OCI-LY7 (cell line): ENCODE results near the gene LSM4. TPM values are rescaled to one million over a fixed set of nuclear protein-coding genes. Genes with fewer than 3 reads are reported as not detected.
A peak's percentile ranks its signal among the peaks of the same experiment; 100 is the strongest.

ENCODE experiments used
- BruUV-seq: library from RNA; stranded (reverse); fragments of 400-500 nt; replicated peaks from 2 replicates; lab custom pipeline; 2021; lab: Mats Ljungman, UMichigan
- CTCF ChIA-PET: fragments of 300-600 bp; sonication (Branson Sonifier 250); formaldehyde crosslinking; loops from one replicate; lab custom pipeline; 2022; ENCODE audit warnings: antibody characterized with exemption; ENCODE audit not compliant: unreplicated experiment; lab: Charles Lee
- POLR2A ChIA-PET: fragments of 300-600 bp; sonication (Branson Sonifier 250); formaldehyde crosslinking; loops from one replicate; lab custom pipeline; 2022; ENCODE audit warnings: antibody characterized with exemption; lab: Charles Lee
- DNase-seq: peaks from one replicate; pipeline ENCODE4 v3.0.0-alpha.2; 2015; ENCODE audit warnings: low spot score
- H2AFZ ChIP-seq: fragments of 200-600 bp; sonication (generic), shearing (Covaris generic); 2 replicates; pipeline ENCODE4 v1.6.1; 2014; ENCODE audit warnings: mild to moderate bottlenecking, antibody characterized with exemption, low read length, moderate library complexity
- H3K27ac ChIP-seq: fragments of 200-600 bp; sonication (generic); 2 replicates; pipeline ENCODE4 v1.5.1; 2014; ENCODE audit warnings: mixed run types, low read depth, mild to moderate bottlenecking, moderate library complexity, low read length, inconsistent platforms; ENCODE audit not compliant: poor library complexity, severe bottlenecking
- H3K36me3 ChIP-seq: fragments of 200-600 bp; sonication (generic); 2 replicates; pipeline ENCODE4 v1.6.1; 2014; ENCODE audit warnings: mild to moderate bottlenecking, antibody characterized with exemption, low read length, moderate library complexity, mixed read lengths; ENCODE audit not compliant: insufficient read depth
- H3K4me1 ChIP-seq: fragments of 200-600 bp; sonication (generic); 2 replicates; pipeline ENCODE4 v1.5.1; 2014; ENCODE audit warnings: mild to moderate bottlenecking, low read length; ENCODE audit not compliant: insufficient read depth, poor library complexity, severe bottlenecking
- H3K4me2 ChIP-seq: fragments of 200-600 bp; sonication (generic); 2 replicates; pipeline ENCODE4 v1.6.1; 2014; ENCODE audit warnings: mild to moderate bottlenecking, low read length
- H3K4me3 ChIP-seq: fragments of 200-600 bp; sonication (generic); 2 replicates; pipeline ENCODE4 v1.5.1; 2014; ENCODE audit warnings: mild to moderate bottlenecking, low read depth, low read length; ENCODE audit not compliant: poor library complexity, severe bottlenecking
- H3K79me2 ChIP-seq: fragments of 200-600 bp; sonication (generic); 2 replicates; pipeline ENCODE4 v1.6.1; 2016; ENCODE audit warnings: low read depth, mild to moderate bottlenecking, low read length, moderate library complexity, mixed read lengths; ENCODE audit not compliant: insufficient read depth
- H3K9me2 ChIP-seq: fragments of 200-600 bp; sonication (generic); 2 replicates; pipeline ENCODE4 v1.6.1; 2016; ENCODE audit warnings: mild to moderate bottlenecking, low read length, mixed read lengths; ENCODE audit not compliant: insufficient read depth
- H3K9me3 ChIP-seq: fragments of 200-600 bp; sonication (generic); 2 replicates; pipeline ENCODE4 v1.6.1; 2014; ENCODE audit warnings: mild to moderate bottlenecking, mixed run types, low read length, mixed read lengths
- H4K20me1 ChIP-seq: fragments of 200-600 bp; sonication (generic); 2 replicates; pipeline ENCODE4 v1.6.1; 2014; ENCODE audit warnings: mild to moderate bottlenecking, antibody characterized with exemption, low read length, moderate library complexity, mixed read lengths; ENCODE audit not compliant: insufficient read depth
- EZH2phosphoT487 ChIP-seq: fragments of 200-600 bp; sonication (generic); IDR thresholded peaks from 2 replicates; pipeline ENCODE4 v1.6.1; 2018; ENCODE audit warnings: low read depth, borderline replicate concordance, mild to moderate bottlenecking, mixed run types, antibody characterized with exemption, low read length, moderate library complexity, mixed read lengths
- intact Hi-C: fragments of 100-400 bp; cut with micrococcal nuclease; formaldehyde crosslinking; loops from one replicate; pipeline ENCODE4 v1.10.0; 2022; ENCODE audit not compliant: unreplicated experiment
- total RNA-seq, 2 experiments: library from RNA; depleted of rRNA in 1 of 2; stranded (reverse); fragments of >200 nt in 1 of 2; shearing (Covaris generic) in 1 of 2; gene quantifications; 2 replicates each; pipeline ENCODE4 v1.2.3, GENCODE V29; 2014 to 2022
- TF ChIP-seq, protein P1 (sequence below): fragments of 200-600 bp; sonication (generic); conservative IDR thresholded peaks from 2 replicates; pipeline ENCODE4 v1.5.1; 2014; ENCODE audit warnings: mild to moderate bottlenecking, antibody characterized with exemption, low read length, moderate library complexity, mixed read lengths

LSM4 gene
- total RNA-seq, 2 experiments from 2014 or later: 232 to 451 TPM

DNA sequence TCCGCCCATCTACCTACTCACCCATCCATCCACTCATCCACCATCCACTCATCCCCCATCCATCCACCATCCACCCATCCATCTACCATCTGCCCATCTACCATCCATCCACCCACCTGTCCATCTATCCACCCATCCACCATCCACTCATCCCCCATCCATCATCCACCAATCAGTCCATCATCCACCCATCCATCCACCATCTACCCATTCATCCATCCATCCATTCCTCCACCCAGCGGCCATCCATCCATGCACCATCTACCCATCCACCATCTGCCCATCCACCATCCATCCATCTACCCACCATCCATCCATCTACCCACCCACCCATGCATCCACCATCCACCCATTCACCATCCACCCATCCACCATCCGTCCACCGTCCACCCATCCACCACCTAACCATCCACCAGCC is 27.8 kb downstream of the LSM4 start:
- POLR2A ChIA-PET: no interaction called here
- Histone ChIP-seq H3K9me2 (no peaks in the 10 kb centered on the region), H4K20me1 (no peaks in the 10 kb centered on the region), H3K36me3 (no peaks in the 10 kb centered on the region), H3K79me2 (no peaks in the 10 kb centered on the region), H3K27ac (no peak overlapping the region), H3K9me3 (no peaks in the 10 kb centered on the region), H2AFZ (no peak overlapping the region), H3K4me1 (peaks cover 52% of the 10 kb centered on the region), H3K4me3 (no peak overlapping the region), H3K4me2 (no peak overlapping the region)
- DNase-seq: no peak
- CTCF ChIA-PET: no interaction called here
- TF ChIP-seq EZH2phosphoT487: no peak
- TF ChIP-seq, protein P1, sequence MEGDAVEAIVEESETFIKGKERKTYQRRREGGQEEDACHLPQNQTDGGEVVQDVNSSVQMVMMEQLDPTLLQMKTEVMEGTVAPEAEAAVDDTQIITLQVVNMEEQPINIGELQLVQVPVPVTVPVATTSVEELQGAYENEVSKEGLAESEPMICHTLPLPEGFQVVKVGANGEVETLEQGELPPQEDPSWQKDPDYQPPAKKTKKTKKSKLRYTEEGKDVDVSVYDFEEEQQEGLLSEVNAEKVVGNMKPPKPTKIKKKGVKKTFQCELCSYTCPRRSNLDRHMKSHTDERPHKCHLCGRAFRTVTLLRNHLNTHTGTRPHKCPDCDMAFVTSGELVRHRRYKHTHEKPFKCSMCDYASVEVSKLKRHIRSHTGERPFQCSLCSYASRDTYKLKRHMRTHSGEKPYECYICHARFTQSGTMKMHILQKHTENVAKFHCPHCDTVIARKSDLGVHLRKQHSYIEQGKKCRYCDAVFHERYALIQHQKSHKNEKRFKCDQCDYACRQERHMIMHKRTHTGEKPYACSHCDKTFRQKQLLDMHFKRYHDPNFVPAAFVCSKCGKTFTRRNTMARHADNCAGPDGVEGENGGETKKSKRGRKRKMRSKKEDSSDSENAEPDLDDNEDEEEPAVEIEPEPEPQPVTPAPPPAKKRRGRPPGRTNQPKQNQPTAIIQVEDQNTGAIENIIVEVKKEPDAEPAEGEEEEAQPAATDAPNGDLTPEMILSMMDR: no peak
- intact Hi-C loops: no loop called here
- BruUV-seq: no TSS peak

DNA sequence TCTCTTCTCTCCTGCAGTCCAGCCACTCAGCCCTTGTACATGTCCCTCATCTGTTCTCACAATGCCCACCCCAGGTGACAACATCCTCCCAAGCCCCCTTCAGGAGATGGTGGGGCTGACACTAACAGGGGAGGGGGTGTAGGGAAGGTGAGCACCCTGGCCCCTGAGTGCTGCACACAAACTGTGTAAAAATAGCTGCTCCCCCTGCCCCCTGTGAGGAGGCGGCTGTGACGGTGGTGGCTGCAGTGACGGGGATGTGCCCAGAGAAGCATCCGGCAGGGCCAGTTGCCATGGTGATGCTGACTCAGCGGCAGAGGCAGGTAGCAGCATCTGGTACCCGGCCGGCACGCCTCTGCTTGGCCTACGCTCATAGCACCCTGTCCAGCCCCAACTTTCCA is 28.4 kb downstream of the LSM4 start:
- Histone ChIP-seq H3K4me1 (peaks cover 56% of the 10 kb centered on the region), H3K4me2 (peak overlapping the region; percentile 87), H2AFZ (no peak overlapping the region), H3K36me3 (no peaks in the 10 kb centered on the region), H3K27ac (no peak overlapping the region), H3K79me2 (no peaks in the 10 kb centered on the region), H3K4me3 (no peak overlapping the region), H3K9me2 (no peaks in the 10 kb centered on the region), H3K9me3 (no peaks in the 10 kb centered on the region), H4K20me1 (no peaks in the 10 kb centered on the region)
- ChIA-PET CTCF (no interaction called here), POLR2A (interaction anchor here (3.1 kb wide), 1 partner anchor 14 kb away, joined by 38 read pairs; the partner anchor contains the start of gene JUND)
- intact Hi-C loops: no loop called here
- DNase-seq: peak; percentile 61
- TF ChIP-seq EZH2phosphoT487: no peak
- TF ChIP-seq, protein P1: no peak
- no TSS peak for BruUV-seq

DNA sequence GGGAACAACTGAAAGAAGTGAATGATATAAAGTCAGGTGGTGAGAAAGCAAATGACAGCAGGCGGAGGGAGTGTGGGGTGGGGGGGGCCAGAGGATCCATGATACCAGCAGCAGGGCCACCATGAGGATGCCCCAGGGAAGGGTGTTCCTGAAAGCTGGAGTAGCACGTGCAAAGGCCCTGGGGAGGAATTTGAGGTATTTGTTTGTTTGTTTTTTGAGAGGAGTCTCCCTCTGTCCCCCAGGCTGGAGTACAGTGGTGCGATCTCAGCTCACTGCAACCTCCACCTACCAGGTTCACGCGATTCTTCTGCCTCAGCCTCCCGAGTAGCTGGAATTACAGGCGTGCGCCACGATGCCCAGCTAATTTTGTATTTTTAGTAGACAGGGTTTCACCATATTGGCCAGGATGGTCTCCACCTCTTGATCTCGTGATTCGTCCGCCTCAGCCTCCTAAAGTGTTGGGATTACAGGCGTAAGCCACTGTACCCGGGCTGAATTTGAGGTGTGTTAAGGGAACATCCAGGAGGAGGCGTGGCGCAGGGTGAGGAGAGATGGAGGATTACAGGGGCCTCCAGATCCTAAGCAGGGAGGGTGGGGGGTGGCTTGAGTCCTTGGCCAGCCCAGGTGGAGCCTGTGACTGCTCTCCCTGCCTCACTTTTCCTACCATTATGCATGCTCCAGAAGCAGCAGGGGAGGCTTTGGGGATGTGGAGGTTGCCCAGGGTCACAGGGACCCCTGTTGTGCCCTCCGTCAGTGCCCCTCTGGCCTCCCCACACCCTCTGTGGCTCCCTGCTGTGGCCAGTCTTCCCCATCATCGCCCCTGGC is 29.0 kb downstream of the LSM4 start:
- Histone ChIP-seq H3K36me3 (no peaks in the 10 kb centered on the region), H3K4me1 (peaks cover 57% of the 10 kb centered on the region), H3K9me3 (no peaks in the 10 kb centered on the region), H3K4me2 (peak overlapping the region; percentile 87), H3K4me3 (peak overlapping the region; percentile 73), H3K79me2 (no peaks in the 10 kb centered on the region), H3K9me2 (no peaks in the 10 kb centered on the region), H4K20me1 (no peaks in the 10 kb centered on the region), H2AFZ (peak overlapping the region; percentile 83; the same call in 1 of the 2 replicates), H3K27ac (peak overlapping the region; percentile 59)
- BruUV-seq: no TSS peak
- TF ChIP-seq, protein P1: no peak
- TF ChIP-seq EZH2phosphoT487: no peak
- intact Hi-C loops: no loop called here
- CTCF ChIA-PET: no interaction called here
- POLR2A ChIA-PET: interaction anchor here (0.6 to 3.1 kb wide), 7 partner anchors 9 to 36 kb away, joined by 3 to 38 read pairs (median 5); partner anchors contain the start of genes JUND and LSM4
- DNase-seq: no peak
